ENCODE measurements around the gene VANGL2. TPM values are rescaled to one million over a fixed set of nuclear protein-coding genes. Genes with fewer than 3 reads are reported as not detected.

The VANGL2 gene
- total and polyA plus RNA-seq, 9 of the 15 experiments (the other 6 are each of a cell fraction or from before 2014, with no cell fraction given): 0.28 to 4.0 (median 0.98) TPM

DNA sequence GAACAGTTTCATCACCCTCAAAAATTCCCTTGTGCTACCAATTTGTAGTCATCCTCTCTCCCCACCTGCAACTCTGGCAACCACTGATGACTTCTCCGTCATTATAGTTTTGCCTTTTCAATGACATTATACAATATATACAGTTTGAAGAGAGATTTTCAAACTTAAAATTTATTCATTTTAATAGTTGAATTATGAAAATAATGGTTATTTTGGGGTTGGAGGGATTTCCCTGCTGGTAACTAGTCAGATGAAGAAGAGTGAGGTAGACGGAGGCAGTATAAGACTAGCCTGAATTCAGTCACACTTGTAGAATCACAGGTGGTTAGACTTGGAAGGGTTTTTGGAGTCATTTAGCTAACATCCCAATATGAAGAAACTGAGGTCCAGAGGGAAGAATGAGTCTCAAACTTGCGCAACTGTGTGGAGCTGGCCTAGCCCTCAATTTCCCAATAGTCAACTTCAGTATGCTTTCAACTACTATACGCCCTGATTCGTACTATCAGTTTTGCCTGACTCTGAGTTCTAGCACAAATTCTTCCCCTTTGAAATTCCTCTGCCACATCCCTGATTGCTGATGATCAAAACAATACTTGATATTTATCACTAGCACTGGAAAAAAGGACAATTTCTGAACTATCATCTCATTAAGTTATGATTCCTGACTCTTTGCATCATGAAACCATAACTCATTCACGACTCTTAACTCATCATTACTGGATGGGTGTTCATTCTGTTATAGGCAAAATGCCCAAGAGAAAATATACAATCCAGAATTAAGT is 54.2 kb downstream of the VANGL2 start:
- in situ Hi-C loops (cut with MboI): no loop called here
- no peaks in the 10 kb centered on the region for H3K79me2 ChIP-seq (ENCODE audit: control insufficient read depth, insufficient read depth, low read length)
- no peaks in the 10 kb centered on the region for H3K9me3 ChIP-seq (replicated peaks; ENCODE audit: control insufficient read depth, insufficient read depth, low read depth, low read length)
- ATAC-seq (no peak), FAIRE-seq (no peak), DNase-seq (ENCODE audit: extremely low read depth in 1 of 4, low spot score in 3 of 4) (no peak)
- no peaks in the 10 kb centered on the region for H3K36me3 ChIP-seq (ENCODE audit: control insufficient read depth, insufficient read depth, low read length)
- H3K4me3 ChIP-seq: no peak overlapping the region
- no TSS peak for BruUV-seq (replicated peaks)
- no peak overlapping the region for H3K4me2 ChIP-seq (ENCODE audit: insufficient read depth, low read length)
- POLR2A ChIA-PET: no interaction called here
- H3K9me1 ChIP-seq (ENCODE audit: control insufficient read depth, insufficient read depth, low read length): no peaks in the 10 kb centered on the region
- WGBS (ENCODE audit: insufficient coverage, low coverage, missing lambda C conversion rate): 81% methylated on average over 6 of the region's 6 CpGs
- intact Hi-C loops (cut with micrococcal nuclease): no loop called here
- no peaks in the 10 kb centered on the region for H3K4me1 ChIP-seq (replicated peaks in 1 of 2; ENCODE audit: control insufficient read depth in 2 of 2, insufficient read depth in 2 of 2, low read length in 2 of 2)
- CTCF ChIA-PET (ENCODE audit: low intra/inter-chr PET ratio): no interaction called here
- no peaks in the 10 kb centered on the region for H3K27me3 ChIP-seq (ENCODE audit: control insufficient read depth in 2 of 2, insufficient read depth in 2 of 2, low read length in 2 of 2)
- H3K27ac ChIP-seq (ENCODE audit: extremely low read depth, low read depth, low read length): no peak overlapping the region
- H3K9ac ChIP-seq (ENCODE audit: insufficient read depth in 1 of 2, low read depth in 2 of 2, low read length in 2 of 2): no peak overlapping the region
- TF ChIP-seq HINFP (tag; conservative IDR thresholded peaks at IDR 0.05; ENCODE audit: low read depth) (no peak), CEBPB (tag; IDR thresholded peaks at IDR 0.05) (peak; percentile 39; the same call in 1 of the 2 replicates)
- H4K20me1 ChIP-seq (replicated peaks; ENCODE audit: control insufficient read depth, insufficient read depth, low read length): no peaks in the 10 kb centered on the region
- H2AFZ ChIP-seq (ENCODE audit: low read depth, low read length): 0 out of 2 replicates have a peak overlapping the region, but pooled peaks have one; percentile 36

DNA sequence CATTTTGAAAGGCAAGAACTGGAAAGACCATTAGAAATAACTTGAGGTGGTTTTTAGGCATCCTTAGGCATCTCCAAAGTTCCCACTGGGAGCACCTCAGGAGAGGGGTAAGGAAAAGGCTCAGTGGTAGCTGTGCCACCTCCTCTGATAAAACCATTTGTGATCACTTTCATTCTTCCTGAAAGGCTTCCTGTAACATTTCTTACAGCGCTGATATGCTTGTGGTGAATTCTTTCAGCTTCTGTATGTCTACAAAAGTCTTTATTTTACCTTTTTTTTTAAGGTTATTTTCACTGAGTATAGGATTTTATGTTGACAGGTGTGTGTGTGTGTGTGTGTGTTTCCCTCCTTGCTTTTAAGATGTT is 54.8 kb downstream of the VANGL2 start:
- H3K9ac ChIP-seq (ENCODE audit: insufficient read depth in 1 of 2, low read depth in 2 of 2, low read length in 2 of 2): no peak overlapping the region
- H3K36me3 ChIP-seq (ENCODE audit: control insufficient read depth, insufficient read depth, low read length): no peaks in the 10 kb centered on the region
- no peak for DNase-seq (ENCODE audit: extremely low read depth in 1 of 4, low spot score in 3 of 4)
- no peaks in the 10 kb centered on the region for H4K20me1 ChIP-seq (replicated peaks; ENCODE audit: control insufficient read depth, insufficient read depth, low read length)
- FAIRE-seq: no peak
- no peak overlapping the region for H3K27ac ChIP-seq (ENCODE audit: extremely low read depth, low read depth, low read length)
- no peak overlapping the region for H3K4me2 ChIP-seq (ENCODE audit: insufficient read depth, low read length)
- no peaks in the 10 kb centered on the region for H3K9me1 ChIP-seq (ENCODE audit: control insufficient read depth, insufficient read depth, low read length)
- H3K9me3 ChIP-seq (replicated peaks; ENCODE audit: control insufficient read depth, insufficient read depth, low read depth, low read length): no peaks in the 10 kb centered on the region
- H3K27me3 ChIP-seq (ENCODE audit: control insufficient read depth in 2 of 2, insufficient read depth in 2 of 2, low read length in 2 of 2): no peaks in the 10 kb centered on the region
- no peaks in the 10 kb centered on the region for H3K79me2 ChIP-seq (ENCODE audit: control insufficient read depth, insufficient read depth, low read length)
- no TSS peak for BruUV-seq (replicated peaks)
- ATAC-seq: no peak
- ChIA-PET POLR2A (interaction anchor here (1.3 kb wide), 1 partner anchor 85 kb away, joined by 3 read pairs; no protein-coding TSS in a partner anchor), CTCF (ENCODE audit: low intra/inter-chr PET ratio) (no interaction called here)
- in situ Hi-C loops (cut with MboI) (no loop called here), intact Hi-C loops (cut with micrococcal nuclease) (no loop called here)
- 0 out of 5 replicates have a peak, but pooled peaks cover 0 to 4% of the 10 kb centered on the region in 2 experiments for H3K4me1 ChIP-seq (replicated peaks in 1 of 2; ENCODE audit: control insufficient read depth in 2 of 2, insufficient read depth in 2 of 2, low read length in 2 of 2)
- H2AFZ ChIP-seq (ENCODE audit: low read depth, low read length): 0 out of 2 replicates have a peak overlapping the region, but pooled peaks have one; percentile 36
- WGBS (ENCODE audit: insufficient coverage, low coverage, missing lambda C conversion rate): 25% methylated on average over 1 of the region's 1 CpG
- H3K4me3 ChIP-seq: no peak overlapping the region
- no peak for TF ChIP-seq ELF2 (CRISPR knock-in tag; IDR thresholded peaks at IDR 0.05)
- TF ChIP-seq NFIC (IDR thresholded peaks at IDR 0.05): no peak
- no peak for TF ChIP-seq NFE2L1 (tag; IDR thresholded peaks at IDR 0.05; ENCODE audit: borderline replicate concordance, low read depth)
- TF ChIP-seq, protein P1, sequence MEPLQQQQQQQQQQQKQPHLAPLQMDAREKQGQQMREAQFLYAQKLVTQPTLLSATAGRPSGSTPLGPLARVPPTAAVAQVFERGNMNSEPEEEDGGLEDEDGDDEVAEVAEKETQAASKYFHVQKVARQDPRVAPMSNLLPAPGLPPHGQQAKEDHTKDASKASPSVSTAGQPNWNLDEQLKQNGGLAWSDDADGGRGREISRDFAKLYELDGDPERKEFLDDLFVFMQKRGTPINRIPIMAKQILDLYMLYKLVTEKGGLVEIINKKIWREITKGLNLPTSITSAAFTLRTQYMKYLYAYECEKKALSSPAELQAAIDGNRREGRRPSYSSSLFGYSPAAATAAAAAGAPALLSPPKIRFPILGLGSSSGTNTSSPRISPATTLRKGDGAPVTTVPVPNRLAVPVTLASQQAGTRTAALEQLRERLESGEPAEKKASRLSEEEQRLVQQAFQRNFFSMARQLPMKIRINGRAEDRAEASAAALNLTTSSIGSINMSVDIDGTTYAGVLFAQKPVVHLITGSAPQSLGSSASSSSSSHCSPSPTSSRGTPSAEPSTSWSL (CRISPR knock-in tag; IDR thresholded peaks at IDR 0.05; ENCODE audit: borderline replicate concordance): no peak
- TF ChIP-seq, protein P2, sequence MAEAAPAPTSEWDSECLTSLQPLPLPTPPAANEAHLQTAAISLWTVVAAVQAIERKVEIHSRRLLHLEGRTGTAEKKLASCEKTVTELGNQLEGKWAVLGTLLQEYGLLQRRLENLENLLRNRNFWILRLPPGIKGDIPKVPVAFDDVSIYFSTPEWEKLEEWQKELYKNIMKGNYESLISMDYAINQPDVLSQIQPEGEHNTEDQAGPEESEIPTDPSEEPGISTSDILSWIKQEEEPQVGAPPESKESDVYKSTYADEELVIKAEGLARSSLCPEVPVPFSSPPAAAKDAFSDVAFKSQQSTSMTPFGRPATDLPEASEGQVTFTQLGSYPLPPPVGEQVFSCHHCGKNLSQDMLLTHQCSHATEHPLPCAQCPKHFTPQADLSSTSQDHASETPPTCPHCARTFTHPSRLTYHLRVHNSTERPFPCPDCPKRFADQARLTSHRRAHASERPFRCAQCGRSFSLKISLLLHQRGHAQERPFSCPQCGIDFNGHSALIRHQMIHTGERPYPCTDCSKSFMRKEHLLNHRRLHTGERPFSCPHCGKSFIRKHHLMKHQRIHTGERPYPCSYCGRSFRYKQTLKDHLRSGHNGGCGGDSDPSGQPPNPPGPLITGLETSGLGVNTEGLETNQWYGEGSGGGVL (CRISPR knock-in tag; IDR thresholded peaks at IDR 0.05): no peak
- no peak for TF ChIP-seq TBL1XR1 (IDR thresholded peaks at IDR 0.05; ENCODE audit: low read length in 2 of 2)
- no peak for TF ChIP-seq LEF1 (IDR thresholded peaks at IDR 0.05)
- no peak for TF ChIP-seq DPF2 (IDR thresholded peaks at IDR 0.05)

Data from K562 (cell line).